ENCODE measurements around the gene TM7SF2. TPM values are rescaled to one million over a fixed set of nuclear protein-coding genes. Genes with fewer than 3 reads are reported as not detected.
A peak's percentile ranks its signal among the peaks of the same experiment; 100 is the strongest.

The TM7SF2 gene
- total and polyA plus RNA-seq, 9 donors = 4.1 to 14.4 (median 7.3) TPM

GRCh38 chr11:65072631-65072966 lies 39.1 kb upstream of the TM7SF2 start:
- Histone ChIP-seq H3K4me1 (ENCODE audit: control insufficient read depth, insufficient read depth, low read length) (no peaks in the 10 kb centered on the region), H3K27me3 (ENCODE audit: control insufficient read depth, insufficient read depth, low read length) (no peaks in the 10 kb centered on the region), H3K4me3 (ENCODE audit: low read length) (no peak overlapping the region), H3K27ac (ENCODE audit: low read length) (no peak overlapping the region), H3K36me3 (ENCODE audit: control insufficient read depth, insufficient read depth, low read length) (peaks cover 6% of the 10 kb centered on the region), H3K9me3 (replicated peaks; ENCODE audit: control insufficient read depth, low read depth, low read length) (no peaks in the 10 kb centered on the region)
- DNase-seq = no peak
- WGBS (ENCODE audit: insufficient coverage) = no CpG with 5 or more reads among the region's 1 CpG

- H3K27me3 ChIP-seq (ENCODE audit: control insufficient read depth, insufficient read depth, low read length) = no peaks in the 10 kb centered on the region
- H3K4me1 ChIP-seq (ENCODE audit: control insufficient read depth, insufficient read depth, low read length) = no peaks in the 10 kb centered on the region
- DNase-seq = no peak
- no peak overlapping the region for H3K4me3 ChIP-seq (ENCODE audit: low read length)
- peaks cover 29% of the 10 kb centered on the region for H3K36me3 ChIP-seq (ENCODE audit: control insufficient read depth, insufficient read depth, low read length)
- H3K27ac ChIP-seq (ENCODE audit: low read length) = no peak overlapping the region
- H3K9me3 ChIP-seq (replicated peaks; ENCODE audit: control insufficient read depth, low read depth, low read length) = no peaks in the 10 kb centered on the region
- 65% methylated on average over 2 of the region's 4 CpGs for WGBS (ENCODE audit: insufficient coverage)
Measured at GRCh38 chr11:65077451-65077850, 34.2 kb upstream of the TM7SF2 start.

GRCh38 chr11:65078151-65078550 lies 33.5 kb upstream of the TM7SF2 start:
- peaks cover 29% of the 10 kb centered on the region for H3K36me3 ChIP-seq (ENCODE audit: control insufficient read depth, insufficient read depth, low read length)
- WGBS (ENCODE audit: insufficient coverage) = 86% methylated on average over 1 of the region's 3 CpGs
- no peaks in the 10 kb centered on the region for H3K9me3 ChIP-seq (replicated peaks; ENCODE audit: control insufficient read depth, low read depth, low read length)
- DNase-seq = no peak
- no peak overlapping the region for H3K4me3 ChIP-seq (ENCODE audit: low read length)
- no peaks in the 10 kb centered on the region for H3K27me3 ChIP-seq (ENCODE audit: control insufficient read depth, insufficient read depth, low read length)
- H3K27ac ChIP-seq (ENCODE audit: low read length) = no peak overlapping the region
- peaks cover 2% of the 10 kb centered on the region for H3K4me1 ChIP-seq (ENCODE audit: control insufficient read depth, insufficient read depth, low read length)

GRCh38 chr11:65078786-65079342 lies 32.8 kb upstream of the TM7SF2 start:
- Histone ChIP-seq H3K4me1 (ENCODE audit: control insufficient read depth, insufficient read depth, low read length) (peaks cover 7% of the 10 kb centered on the region), H3K36me3 (ENCODE audit: control insufficient read depth, insufficient read depth, low read length) (peaks cover 29% of the 10 kb centered on the region), H3K4me3 (ENCODE audit: low read length) (no peak overlapping the region), H3K9me3 (replicated peaks; ENCODE audit: control insufficient read depth, low read depth, low read length) (no peaks in the 10 kb centered on the region), H3K27ac (ENCODE audit: low read length) (no peak overlapping the region), H3K27me3 (ENCODE audit: control insufficient read depth, insufficient read depth, low read length) (no peaks in the 10 kb centered on the region)
- WGBS (ENCODE audit: insufficient coverage) = 100% methylated on average over 1 of the region's 9 CpGs
- no peak for DNase-seq

GRCh38 chr11:65083134-65083833 lies 28.4 kb upstream of the TM7SF2 start:
- Histone ChIP-seq H3K27ac (ENCODE audit: low read length) (peak overlapping the region; percentile 48), H3K9me3 (replicated peaks; ENCODE audit: control insufficient read depth, low read depth, low read length) (no peaks in the 10 kb centered on the region), H3K4me1 (ENCODE audit: control insufficient read depth, insufficient read depth, low read length) (peaks cover 16% of the 10 kb centered on the region), H3K36me3 (ENCODE audit: control insufficient read depth, insufficient read depth, low read length) (peaks cover 57% of the 10 kb centered on the region), H3K27me3 (ENCODE audit: control insufficient read depth, insufficient read depth, low read length) (no peaks in the 10 kb centered on the region), H3K4me3 (ENCODE audit: low read length) (peak overlapping the region; percentile 73)
- 0% methylated on average over 9 of the region's 13 CpGs for WGBS (ENCODE audit: insufficient coverage)
- DNase-seq = no peak

GRCh38 chr11:65083834-65084597 lies 27.7 kb upstream of the TM7SF2 start, which contains the start of the genes CDCA5 and ZFPL1:
Gene CDCA5, minus strand, starts transcription at chr11:65084040. Its CDS starts 62 bp downstream, at chr11:65083978.
Gene ZFPL1, plus strand, starts transcription at chr11:65084222. Its CDS starts 477 bp downstream, at chr11:65084699.
- Histone ChIP-seq H3K4me1 (ENCODE audit: control insufficient read depth, insufficient read depth, low read length) (peaks cover 16% of the 10 kb centered on the region), H3K27ac (ENCODE audit: low read length) (peak within 1 kb of the TSS; percentile 98), H3K27me3 (ENCODE audit: control insufficient read depth, insufficient read depth, low read length) (no peaks in the 10 kb centered on the region), H3K4me3 (ENCODE audit: low read length) (peak within 1 kb of the TSS; percentile 73), H3K9me3 (replicated peaks; ENCODE audit: control insufficient read depth, low read depth, low read length) (no peaks in the 10 kb centered on the region), H3K36me3 (ENCODE audit: control insufficient read depth, insufficient read depth, low read length) (peaks cover 57% of the 10 kb centered on the region)
- WGBS (ENCODE audit: insufficient coverage) = under 1% methylated on average over 77 of the region's 79 CpGs
- DNase-seq = peak; percentile 98

- Histone ChIP-seq H3K27ac (ENCODE audit: low read length) (peak overlapping the region; percentile 98), H3K4me1 (ENCODE audit: control insufficient read depth, insufficient read depth, low read length) (peaks cover 16% of the 10 kb centered on the region), H3K9me3 (replicated peaks; ENCODE audit: control insufficient read depth, low read depth, low read length) (no peaks in the 10 kb centered on the region), H3K4me3 (ENCODE audit: low read length) (peak overlapping the region; percentile 73), H3K36me3 (ENCODE audit: control insufficient read depth, insufficient read depth, low read length) (peaks cover 58% of the 10 kb centered on the region), H3K27me3 (ENCODE audit: control insufficient read depth, insufficient read depth, low read length) (no peaks in the 10 kb centered on the region)
- DNase-seq = no peak
- 49% methylated on average over 14 of the region's 23 CpGs for WGBS (ENCODE audit: insufficient coverage)
Measured at GRCh38 chr11:65084598-65085375, 26.9 kb upstream of the TM7SF2 start.

- Histone ChIP-seq H3K36me3 (ENCODE audit: control insufficient read depth, insufficient read depth, low read length) (peaks cover 53% of the 10 kb centered on the region), H3K4me3 (ENCODE audit: low read length) (no peak overlapping the region), H3K27ac (ENCODE audit: low read length) (no peak overlapping the region), H3K4me1 (ENCODE audit: control insufficient read depth, insufficient read depth, low read length) (peaks cover 16% of the 10 kb centered on the region), H3K9me3 (replicated peaks; ENCODE audit: control insufficient read depth, low read depth, low read length) (no peaks in the 10 kb centered on the region), H3K27me3 (ENCODE audit: control insufficient read depth, insufficient read depth, low read length) (no peaks in the 10 kb centered on the region)
- 94% methylated on average over 4 of the region's 4 CpGs for WGBS (ENCODE audit: insufficient coverage)
- no peak for DNase-seq
Measured at GRCh38 chr11:65085446-65085845, 26.2 kb upstream of the TM7SF2 start.

GRCh38 chr11:65086809-65087208 lies 24.9 kb upstream of the TM7SF2 start:
- H3K4me3 ChIP-seq (ENCODE audit: low read length) = no peak overlapping the region
- no peaks in the 10 kb centered on the region for H3K9me3 ChIP-seq (replicated peaks; ENCODE audit: control insufficient read depth, low read depth, low read length)
- H3K36me3 ChIP-seq (ENCODE audit: control insufficient read depth, insufficient read depth, low read length) = peaks cover 48% of the 10 kb centered on the region
- no peak for DNase-seq
- H3K27me3 ChIP-seq (ENCODE audit: control insufficient read depth, insufficient read depth, low read length) = no peaks in the 10 kb centered on the region
- no peak overlapping the region for H3K27ac ChIP-seq (ENCODE audit: low read length)
- 80% methylated on average over 5 of the region's 9 CpGs for WGBS (ENCODE audit: insufficient coverage)
- peaks cover 16% of the 10 kb centered on the region for H3K4me1 ChIP-seq (ENCODE audit: control insufficient read depth, insufficient read depth, low read length)

All from muscle of leg (tissue), 11 donors.